SK-MEL-5 (cell line): Measurements from ENCODE around the gene LPGAT1. TPM values are rescaled to one million over a fixed set of nuclear protein-coding genes. Genes with fewer than 3 reads are reported as not detected.

ENCODE experiments used
- DNase-seq: peaks from one replicate; pipeline ENCODE4 v3.0.0-alpha.2; 2016; ENCODE audit warnings: low read depth, low spot score
- in situ Hi-C: cut with HindIII; loops from 2 replicates; pipeline ENCODE4 v1.10.0; 2016; ENCODE audit warnings: low sequenced_read_pairs, high pct_unique_total_duplicates, low pct_unique_long_range_greater_than_20kb
- total RNA-seq: library from RNA; depleted of rRNA; stranded (reverse); fragments of >200 nt; shearing (Covaris generic); gene quantifications from 2 replicates; pipeline ENCODE4 v1.2.3, GENCODE V29; 2014

Gene LPGAT1
- total RNA-seq, 1 experiment from 2014 or later: 73.3 TPM

DNA sequence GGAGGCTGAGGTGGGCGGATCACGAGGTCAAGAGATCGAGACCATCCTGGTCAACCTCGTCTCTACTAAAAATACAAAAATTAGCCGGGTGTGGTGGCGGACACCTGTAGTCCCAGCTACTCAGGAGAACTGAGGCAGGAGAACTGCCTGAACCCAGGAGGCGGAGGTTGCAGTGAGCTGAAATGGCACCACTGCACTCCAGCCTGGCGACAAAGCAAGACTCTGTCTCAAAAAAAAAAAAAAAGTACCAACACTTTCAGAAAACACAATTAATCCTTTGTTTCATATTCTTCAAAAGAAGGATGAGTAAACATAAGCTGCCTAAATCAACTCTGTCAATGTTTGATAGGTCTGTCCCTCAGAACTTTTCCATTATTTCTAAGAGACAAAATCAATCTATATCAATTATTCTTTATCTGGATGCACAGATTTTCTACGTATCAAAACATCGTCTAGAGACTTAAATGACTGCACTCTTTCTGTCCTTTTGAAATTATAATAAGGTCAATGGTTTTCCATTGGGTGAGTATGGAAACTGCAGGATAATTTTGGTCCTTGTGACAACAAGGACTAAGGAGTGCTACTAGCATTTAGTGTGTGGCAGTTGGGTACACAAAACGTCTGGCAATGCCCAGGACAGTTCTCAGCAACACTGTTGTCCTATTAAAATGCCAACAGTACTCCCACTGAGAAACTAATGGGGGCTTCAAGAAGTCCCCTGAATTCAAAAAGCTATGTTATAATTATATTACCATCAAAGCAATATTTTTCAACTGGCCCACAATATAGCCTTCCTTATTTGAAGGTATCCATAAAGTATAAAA is 40.7 kb downstream of the LPGAT1 start:
- in situ Hi-C loops: no loop called here
- peak; percentile 46 for DNase-seq

DNA sequence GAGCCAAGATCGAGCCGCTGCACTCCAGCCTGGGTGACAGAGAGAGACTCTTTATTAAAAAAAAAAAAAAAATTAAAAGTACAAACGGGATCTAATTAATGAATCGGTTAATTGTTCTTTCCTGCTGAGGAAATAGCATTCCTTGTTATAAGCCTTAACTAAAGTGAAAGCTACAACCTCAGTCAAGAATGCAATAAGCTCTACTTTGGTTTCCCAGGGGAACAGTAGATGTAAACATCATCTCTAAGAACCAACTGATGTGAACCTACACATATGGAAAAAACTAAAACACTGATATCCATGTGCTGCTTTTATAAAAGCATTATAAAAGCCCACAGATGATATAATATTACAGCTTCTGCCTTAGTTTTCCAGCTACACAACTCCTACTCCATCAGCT is 41.9 kb downstream of the LPGAT1 start:
- in situ Hi-C loops: no loop called here
- peak; percentile 16 for DNase-seq

DNA sequence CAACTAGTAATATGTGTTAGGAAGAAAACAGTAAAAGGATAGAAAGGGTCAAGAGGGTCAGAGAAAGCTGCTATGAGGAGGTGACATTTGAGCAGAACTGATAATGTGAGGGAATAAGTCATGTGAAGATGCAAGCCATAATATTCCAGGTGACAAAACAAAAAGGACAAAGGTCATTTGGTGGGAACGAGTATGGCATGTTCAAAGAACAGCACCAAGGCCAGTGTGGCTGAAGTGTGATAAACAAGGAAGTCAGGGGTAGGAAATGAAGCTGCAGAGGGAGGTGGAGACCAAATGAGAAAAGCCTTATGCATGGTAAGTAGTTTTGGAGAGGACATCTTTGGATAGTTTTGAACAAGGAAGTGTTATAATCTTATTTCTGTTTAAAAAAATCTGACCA is 46.7 kb downstream of the LPGAT1 start:
- in situ Hi-C loops: no loop called here
- no peak for DNase-seq

DNA sequence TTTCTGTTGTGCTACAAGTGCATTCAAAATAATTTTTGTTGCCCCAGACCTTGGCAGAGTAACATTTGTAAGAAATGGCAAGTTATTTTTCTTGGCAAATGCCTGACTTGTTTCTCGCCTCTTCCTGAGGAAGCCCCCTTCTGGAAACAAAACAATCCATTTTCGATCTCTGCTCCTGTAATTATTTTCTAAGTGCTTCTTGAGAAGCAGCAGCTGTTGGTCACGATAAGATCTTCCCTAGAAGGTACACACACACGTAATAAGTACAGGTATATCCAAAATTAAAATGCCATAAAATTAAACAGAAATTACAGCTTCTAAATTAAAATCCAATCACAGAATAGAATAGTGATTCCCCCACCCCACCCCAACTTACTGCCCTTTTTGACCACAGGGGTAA is 47.3 kb downstream of the LPGAT1 start:
- in situ Hi-C loops: no loop called here
- DNase-seq: no peak

DNA sequence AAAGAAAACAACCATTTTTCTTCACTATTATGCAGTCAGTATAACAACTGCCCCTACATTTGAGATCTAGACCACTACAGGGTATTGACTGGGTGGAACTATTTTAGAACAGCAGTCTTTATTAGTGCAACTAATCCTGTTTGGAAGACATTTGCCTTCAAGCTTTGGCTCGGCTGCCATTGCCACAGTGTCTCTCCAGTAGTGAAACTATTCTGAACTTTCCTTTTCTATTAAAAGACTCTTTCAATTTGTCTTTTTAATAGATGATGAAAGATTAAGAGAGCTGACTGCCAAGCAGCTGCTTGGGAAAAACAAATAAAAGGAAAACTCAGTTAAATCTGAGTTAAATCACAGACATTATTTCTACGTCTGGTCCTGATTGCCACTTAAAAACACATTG is 49.3 kb downstream of the LPGAT1 start:
- DNase-seq: no peak
- in situ Hi-C loops: no loop called here

DNA sequence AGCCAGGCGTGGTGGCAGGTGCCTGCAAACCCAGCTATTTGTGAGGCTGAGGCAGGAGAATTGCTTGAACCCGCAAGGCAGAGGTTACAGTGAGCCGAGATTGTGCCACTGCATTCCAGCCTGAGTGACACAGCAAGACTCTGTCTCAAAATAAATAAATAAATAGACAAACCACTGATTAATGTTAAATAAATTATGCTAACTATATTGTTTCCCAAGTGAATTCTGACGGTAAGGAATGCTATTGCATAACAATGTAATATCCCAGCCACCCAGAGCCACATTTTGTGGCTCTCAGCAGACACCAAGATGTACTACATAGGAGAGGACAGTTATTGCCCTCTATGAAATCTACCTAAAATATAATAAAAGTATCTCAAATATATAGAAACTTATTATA is 55.4 kb downstream of the LPGAT1 start:
- no peak for DNase-seq
- in situ Hi-C loops: no loop called here

DNA sequence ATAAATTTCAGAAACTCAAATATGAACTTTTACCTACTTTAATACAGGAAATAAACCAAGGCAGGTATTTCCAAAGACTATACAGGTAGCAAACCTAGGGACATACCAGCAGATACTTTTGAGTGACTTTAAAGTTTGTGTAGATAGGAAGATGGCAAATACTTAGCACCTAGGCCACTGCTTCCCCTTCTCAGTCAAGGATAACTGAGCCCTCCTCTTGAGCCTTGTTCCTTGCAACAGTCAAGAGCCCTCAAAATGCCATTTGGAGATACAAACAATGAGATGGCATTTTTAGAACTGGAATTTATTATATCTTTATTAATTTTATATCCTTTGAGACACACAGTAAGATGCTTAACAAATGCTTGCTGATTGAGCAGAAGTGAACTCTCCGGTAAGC is 65.9 kb downstream of the LPGAT1 start:
- DNase-seq: no peak
- in situ Hi-C loops: no loop called here

DNA sequence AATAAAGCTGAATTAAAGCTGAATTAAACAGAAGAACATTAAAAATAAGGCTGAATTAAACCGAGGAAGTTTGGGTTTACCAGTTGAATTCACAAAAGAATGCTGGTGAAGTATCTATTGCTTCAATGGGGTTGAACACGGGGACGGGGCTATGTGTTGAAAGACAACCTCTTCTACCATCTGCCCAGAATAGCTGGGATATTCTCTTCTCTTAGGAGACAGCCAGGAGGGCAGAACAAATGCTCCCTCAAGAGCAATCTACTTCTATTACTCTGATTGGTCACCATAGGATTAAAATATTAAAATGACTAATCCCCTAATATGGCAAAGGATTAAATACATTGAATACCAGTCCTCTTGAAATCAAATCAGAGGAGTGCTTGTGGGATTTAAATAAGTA is 68.4 kb downstream of the LPGAT1 start:
- in situ Hi-C loops: no loop called here
- no peak for DNase-seq

DNA sequence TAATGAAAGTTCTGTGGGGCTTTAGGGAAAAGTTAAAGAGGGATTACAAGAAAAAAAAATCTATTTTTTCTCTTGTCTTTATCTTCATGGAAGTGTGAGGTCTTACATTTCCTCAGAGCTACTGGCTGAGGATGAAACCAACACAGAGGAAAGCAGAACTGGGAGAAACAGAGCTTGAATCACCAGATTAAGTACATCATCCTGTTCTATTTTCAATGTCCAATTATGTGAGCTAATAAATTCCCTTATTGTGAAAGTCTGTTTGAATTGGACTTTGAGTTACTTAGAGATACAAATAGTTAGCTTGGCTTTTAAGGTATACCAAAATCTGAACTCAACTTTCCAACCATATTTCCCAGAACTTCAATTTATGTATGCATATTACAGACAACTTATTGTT is 69.2 kb downstream of the LPGAT1 start:
- no peak for DNase-seq

DNA sequence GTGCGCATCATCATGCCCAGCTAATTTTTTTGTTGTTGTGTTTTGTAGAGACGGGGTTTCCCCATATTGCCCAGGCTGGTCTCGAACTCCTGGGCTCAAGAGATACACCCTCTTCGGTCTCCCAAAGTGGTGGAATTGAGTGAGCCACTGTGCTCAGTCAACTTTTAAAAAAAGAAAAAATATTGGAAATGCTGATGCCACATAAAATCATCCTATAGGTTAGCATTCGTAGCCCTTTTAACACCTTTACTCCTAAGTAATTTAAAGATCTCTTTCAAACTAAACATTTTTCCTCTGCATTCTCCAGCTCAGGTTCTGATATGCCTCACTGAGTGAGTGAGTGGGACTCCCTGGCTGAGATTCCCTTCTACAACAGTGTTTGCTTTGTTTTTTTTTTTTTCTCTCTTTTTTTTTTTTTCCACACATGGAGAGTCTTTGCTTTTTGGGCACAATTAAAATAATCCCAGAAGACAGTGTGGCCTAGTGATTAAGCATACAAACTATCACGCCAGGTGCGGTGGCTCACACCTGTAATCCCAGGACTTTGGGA is 74.0 kb downstream of the LPGAT1 start:
- no peak for DNase-seq
- in situ Hi-C loops: no loop called here

More for the DNA sequence above, 69.2 kb downstream of the LPGAT1 start:
- in situ Hi-C loops: no loop called here

DNA sequence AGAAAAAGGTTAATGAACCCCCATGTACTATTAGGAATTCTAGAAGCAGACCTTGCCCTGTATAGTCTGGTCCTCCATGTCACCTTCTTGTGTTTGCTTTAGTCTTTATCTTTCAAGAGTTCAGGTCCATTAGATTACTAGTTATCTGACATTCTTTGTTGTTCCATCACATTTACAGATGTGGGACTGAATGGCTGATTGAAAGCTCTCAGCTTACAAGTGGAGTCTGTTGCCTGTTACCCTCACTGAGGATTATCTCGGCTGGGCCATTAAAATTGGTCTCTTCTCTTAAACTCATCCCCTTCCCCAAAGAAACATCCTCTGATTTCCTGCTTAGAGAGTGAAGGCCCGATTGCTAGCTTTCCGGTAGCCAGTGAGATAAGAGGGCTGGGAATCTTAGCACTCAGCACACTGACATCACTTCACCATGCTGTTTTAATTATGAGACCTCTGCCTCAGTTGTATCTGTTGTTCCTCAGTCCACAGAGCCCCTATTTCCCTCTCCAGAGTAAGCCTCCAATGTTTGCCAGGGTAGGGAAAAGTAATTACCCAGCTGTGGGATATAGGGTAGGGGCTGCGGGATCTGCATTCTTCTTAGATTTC is 76.8 kb downstream of the LPGAT1 start:
- in situ Hi-C loops: no loop called here
- DNase-seq: no peak

DNA sequence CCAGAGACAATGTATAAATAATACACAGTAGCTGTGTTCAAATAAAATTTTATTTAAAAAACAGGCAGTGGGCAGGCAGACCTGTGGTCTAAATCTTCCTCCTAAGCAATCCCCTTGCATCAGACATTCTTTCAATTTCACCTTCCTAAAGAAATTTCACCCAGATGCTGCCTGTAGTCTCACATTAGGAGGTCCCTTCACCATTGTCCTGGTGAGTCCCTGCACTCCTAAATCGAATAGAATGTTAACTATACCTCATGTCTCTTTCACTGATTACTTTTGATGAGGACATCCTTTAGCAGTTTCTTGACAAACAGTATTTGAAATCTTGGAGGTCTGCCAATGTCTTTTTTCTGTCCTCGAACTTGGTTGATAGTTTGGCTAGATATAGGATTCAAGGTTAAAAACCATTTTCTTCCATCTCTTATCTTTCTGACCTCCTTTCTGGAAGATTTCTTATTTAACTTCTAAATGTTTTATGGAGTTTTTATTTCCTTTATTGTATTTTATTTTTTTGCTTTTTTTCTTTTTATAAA is 77.5 kb downstream of the LPGAT1 start:
- in situ Hi-C loops: no loop called here
- DNase-seq: no peak

DNA sequence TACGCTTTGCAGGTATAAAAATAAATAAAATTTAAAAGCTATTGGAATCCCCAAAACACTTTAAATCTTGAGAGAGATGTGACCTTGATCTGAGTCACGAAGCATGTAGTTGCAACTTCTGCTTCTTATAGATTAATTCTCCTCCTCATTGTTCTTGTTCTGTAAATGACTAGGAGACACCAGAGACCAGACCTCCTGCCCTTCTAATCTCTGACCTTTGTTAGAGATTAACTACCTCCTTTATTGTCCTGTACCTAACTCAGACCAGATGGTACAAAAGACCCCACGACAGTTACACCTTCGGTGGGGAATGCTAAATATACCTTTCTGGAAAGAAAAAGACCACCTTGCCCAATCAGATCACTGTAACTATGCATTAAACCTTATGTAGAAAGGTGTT is 78.2 kb downstream of the LPGAT1 start:
- no peak for DNase-seq
- in situ Hi-C loops: no loop called here

DNA sequence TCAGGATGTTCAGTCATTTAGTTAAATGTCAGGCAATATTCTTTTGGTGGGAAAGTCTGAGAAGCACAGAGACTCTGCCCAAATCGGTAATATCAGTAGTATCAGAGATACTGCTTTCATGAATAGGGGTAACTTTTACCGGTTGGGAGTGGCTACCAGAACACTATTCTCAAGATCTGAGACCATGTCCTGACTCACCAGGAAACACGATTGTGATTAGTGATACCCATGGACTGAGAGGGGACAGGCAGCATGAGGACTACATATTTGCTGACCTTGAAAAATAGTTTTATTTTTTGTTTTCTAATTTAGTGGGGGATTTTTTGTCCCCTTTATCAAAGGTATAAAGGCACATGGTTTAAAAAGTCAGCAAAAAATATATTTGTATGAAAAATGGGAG is 79.1 kb downstream of the LPGAT1 start:
- in situ Hi-C loops: no loop called here
- no peak for DNase-seq

DNA sequence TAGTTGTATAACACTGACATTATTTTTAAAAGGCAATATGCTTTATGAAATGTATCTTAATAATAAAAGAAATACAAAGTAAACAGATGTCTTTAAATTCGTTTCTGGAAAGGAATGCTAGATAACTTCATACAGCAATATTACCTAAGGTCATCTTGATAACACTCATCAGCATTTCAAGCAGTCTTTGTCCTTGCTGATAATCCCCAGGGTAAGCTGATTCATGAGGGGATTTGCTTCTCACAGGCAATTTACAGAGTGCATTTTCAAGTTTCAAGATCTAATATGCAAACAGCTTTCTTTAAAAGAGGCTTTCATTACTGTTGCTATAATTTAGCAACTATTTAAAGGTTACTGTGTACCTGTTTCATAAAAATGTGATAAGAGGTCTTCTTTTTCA is 80.0 kb downstream of the LPGAT1 start:
- peak; percentile 29 for DNase-seq
- in situ Hi-C loops: no loop called here

DNA sequence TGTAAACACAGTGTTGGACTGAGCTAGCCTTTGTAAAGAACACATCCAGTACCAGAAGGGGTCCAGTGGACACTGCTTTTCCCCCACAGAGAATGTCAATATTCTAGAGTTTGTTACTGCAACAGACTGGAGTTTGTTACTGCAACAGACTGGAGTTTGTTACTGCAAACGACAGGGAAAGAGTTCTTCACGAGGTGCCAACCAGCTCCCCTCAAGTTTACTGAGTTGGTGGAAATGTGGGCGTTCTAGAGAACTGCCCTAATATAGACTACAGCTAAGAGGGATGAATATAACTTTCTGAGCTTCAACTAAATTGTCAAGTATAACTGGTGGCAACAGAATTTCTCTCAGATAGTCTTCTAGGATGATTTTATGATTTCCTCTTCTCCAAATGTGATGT is 81.3 kb downstream of the LPGAT1 start:
- no peak for DNase-seq
- in situ Hi-C loops: no loop called here

DNA sequence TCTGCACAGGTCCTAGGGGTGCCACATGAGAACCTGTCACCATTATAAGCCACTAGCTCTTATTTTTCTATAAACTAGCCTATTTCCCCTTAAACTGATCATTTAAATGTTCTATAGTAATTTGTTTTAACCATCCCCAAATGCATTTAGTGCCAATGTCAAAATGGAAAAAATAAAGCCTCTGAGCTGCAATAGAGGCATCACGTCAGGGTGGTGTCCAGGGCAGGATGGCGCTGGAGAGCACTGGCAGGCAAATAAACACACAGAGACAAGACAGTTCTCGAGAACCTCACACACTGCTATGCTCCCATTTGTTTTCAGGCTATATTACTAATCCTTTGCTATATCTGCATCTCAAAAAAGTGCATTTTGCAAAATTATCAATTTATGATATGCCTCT is 81.8 kb downstream of the LPGAT1 start:
- in situ Hi-C loops: no loop called here

DNA sequence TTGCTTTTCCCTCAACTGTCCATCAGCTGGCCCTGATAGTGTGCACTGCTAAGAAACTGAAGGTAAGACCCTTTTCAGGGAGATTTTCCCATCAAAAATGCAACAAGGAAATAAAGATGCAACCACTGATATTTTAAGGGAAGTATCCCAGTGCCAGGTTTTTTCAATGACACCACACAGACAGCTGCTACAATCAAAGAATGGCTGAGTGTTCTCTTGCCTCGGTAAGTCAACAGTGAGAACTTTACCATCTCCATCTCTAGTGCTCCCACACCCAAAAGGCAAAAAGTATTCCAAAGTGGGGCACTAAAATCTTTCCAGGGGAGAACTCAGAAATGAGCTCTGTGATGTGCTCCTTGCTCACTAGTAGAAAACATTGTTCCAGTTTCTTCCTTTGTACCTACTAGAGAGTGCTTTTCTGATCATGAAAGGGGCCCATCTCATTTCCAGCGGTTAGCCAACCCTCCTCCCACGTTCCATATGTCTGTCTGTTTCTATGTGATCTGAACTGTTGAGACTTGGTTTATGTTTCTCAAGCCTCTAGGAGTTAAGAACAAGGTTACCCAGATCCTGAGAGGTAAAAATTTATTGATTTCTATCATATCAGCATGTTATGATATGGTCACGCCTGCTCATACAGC is 87.6 kb downstream of the LPGAT1 start:
- in situ Hi-C loops: no loop called here

More for the DNA sequence above, 81.8 kb downstream of the LPGAT1 start:
- no peak for DNase-seq

More for the DNA sequence above, 87.6 kb downstream of the LPGAT1 start:
- DNase-seq: no peak
